HEK293 (cell line): Measurements from ENCODE around the gene FLNC.

Experiments
- CTCF ChIA-PET: fragments of 350-600 bp; formaldehyde crosslinking; extraction: SDS; loops from one replicate; lab custom pipeline; 2021; ENCODE audit warnings: antibody characterized with exemption; lab: Yijun Ruan, JAX
- POLR2A ChIA-PET: fragments of 300-600 bp; formaldehyde crosslinking; extraction: SDS; loops from one replicate; lab custom pipeline; 2020; ENCODE audit warnings: antibody characterized with exemption, inconsistent platforms; lab: Yijun Ruan, JAX
- H3K27ac ChIP-seq: fragments of 200-500 bp; sonication (Bioruptor generic); 2 replicates; pipeline ENCODE4 v1.5.1; 2014; ENCODE audit warnings: low read depth, low read length, control low read depth, inconsistent platforms; ENCODE audit errors: extremely low read depth
- H3K36me3 ChIP-seq, 2 experiments: fragments of 200-500 bp in 1 of 2; sonication (Bioruptor generic) in 1 of 2; 1 replicate in 1 of 2; 2 replicates in 1 of 2; pipeline ENCODE4 v1.5.1; 2014 to 2017; ENCODE audit warnings: inconsistent platforms in 2 of 2, low read length in 2 of 2; ENCODE audit not compliant: control insufficient read depth in 2 of 2, insufficient read depth in 1 of 2
- H3K4me1 ChIP-seq: fragments of 200-500 bp; sonication (Bioruptor generic); 2 replicates; pipeline ENCODE4 v1.5.1; 2014; ENCODE audit warnings: mild to moderate bottlenecking, low read length, inconsistent platforms; ENCODE audit not compliant: control insufficient read depth, insufficient read depth
- H3K4me3 ChIP-seq: 2 replicates; pipeline ENCODE4 v1.5.1; 2011; ENCODE audit warnings: low read depth, mild to moderate bottlenecking, control low read depth, low read length, moderate library complexity
- H3K9me3 ChIP-seq: fragments of 200-500 bp; sonication (Bioruptor generic); 2 replicates; pipeline ENCODE4 v1.5.1; 2014; ENCODE audit warnings: low read depth, low read length, inconsistent platforms; ENCODE audit not compliant: control insufficient read depth, insufficient read depth
- GLIS1 ChIP-seq: fragments of 450-650 bp; formaldehyde crosslinking; IDR thresholded peaks from 2 replicates; pipeline ENCODE4 v1.5.1; 2016; ENCODE audit warnings: missing biosample characterization, missing genetic modification characterization
- GLIS2 ChIP-seq: fragments of 450-650 bp; formaldehyde crosslinking; IDR thresholded peaks from 2 replicates; pipeline ENCODE4 v1.5.1; 2016; ENCODE audit warnings: missing biosample characterization, missing genetic modification characterization
- HOXA7 ChIP-seq: sonication (generic); formaldehyde crosslinking; IDR thresholded peaks from 2 replicates; pipeline ENCODE4 v1.8.1; 2022; ENCODE audit warnings: missing genetic modification reagents, borderline replicate concordance
- HOXD13 ChIP-seq: sonication (generic); formaldehyde crosslinking; IDR thresholded peaks from 2 replicates; pipeline ENCODE4 v1.8.0; 2022; ENCODE audit warnings: missing genetic modification reagents, borderline replicate concordance
- KLF10 ChIP-seq: fragments of 450-650 bp; IDR thresholded peaks from 2 replicates; pipeline ENCODE4 v1.5.1; 2018; ENCODE audit warnings: missing biosample characterization, mild to moderate bottlenecking, missing genetic modification characterization
- ZBTB1 ChIP-seq: fragments of 450-650 bp; formaldehyde crosslinking; IDR thresholded peaks from 2 replicates; pipeline ENCODE4 v1.5.1; 2016; ENCODE audit warnings: missing biosample characterization, missing genetic modification characterization
- ZNF132 ChIP-seq: fragments of 450-650 bp; formaldehyde crosslinking; IDR thresholded peaks from 2 replicates; pipeline ENCODE4 v1.5.1; 2017; ENCODE audit warnings: missing biosample characterization, missing genetic modification characterization, borderline replicate concordance
- ZNF133 ChIP-seq: fragments of 450-650 bp; formaldehyde crosslinking; IDR thresholded peaks from 2 replicates; pipeline ENCODE4 v1.5.1; 2016; ENCODE audit warnings: missing biosample characterization, missing genetic modification characterization
- ZNF146 ChIP-seq: fragments of 450-650 bp; formaldehyde crosslinking; IDR thresholded peaks from 2 replicates; pipeline ENCODE4 v1.5.1; 2016; ENCODE audit warnings: missing biosample characterization, missing genetic modification characterization
- ZNF169 ChIP-seq: fragments of 450-650 bp; formaldehyde crosslinking; IDR thresholded peaks from 2 replicates; pipeline ENCODE4 v1.5.1; 2016; ENCODE audit warnings: missing biosample characterization, missing genetic modification characterization
- ZNF221 ChIP-seq: fragments of 450-650 bp; formaldehyde crosslinking; IDR thresholded peaks from 2 replicates; pipeline ENCODE4 v1.5.1; 2017; ENCODE audit warnings: missing biosample characterization, missing genetic modification characterization, borderline replicate concordance
- ZNF292 ChIP-seq: fragments of 450-650 bp; formaldehyde crosslinking; IDR thresholded peaks from 2 replicates; pipeline ENCODE4 v1.5.1; 2016; ENCODE audit warnings: low read depth, missing biosample characterization, missing genetic modification characterization, borderline replicate concordance
- ZNF335 ChIP-seq: fragments of 450-650 bp; formaldehyde crosslinking; conservative IDR thresholded peaks from 2 replicates; pipeline ENCODE4 v1.5.1; 2016; ENCODE audit warnings: missing biosample characterization, missing genetic modification characterization
- ZNF394 ChIP-seq: fragments of 450-650 bp; formaldehyde crosslinking; IDR thresholded peaks from 2 replicates; pipeline ENCODE4 v1.5.1; 2016; ENCODE audit warnings: missing biosample characterization, missing genetic modification characterization, mild to moderate bottlenecking, moderate library complexity, borderline replicate concordance
- ZNF433 ChIP-seq: fragments of 450-650 bp; formaldehyde crosslinking; IDR thresholded peaks from 2 replicates; pipeline ENCODE4 v1.5.1; 2016; ENCODE audit warnings: missing biosample characterization, missing genetic modification characterization, low read depth
- ZNF48 ChIP-seq: fragments of 450-650 bp; formaldehyde crosslinking; IDR thresholded peaks from 2 replicates; pipeline ENCODE4 v1.5.1; 2016; ENCODE audit warnings: missing biosample characterization, missing genetic modification characterization
- ZNF501 ChIP-seq: fragments of 450-650 bp; formaldehyde crosslinking; IDR thresholded peaks from 2 replicates; pipeline ENCODE4 v1.5.1; 2016; ENCODE audit warnings: missing biosample characterization, missing genetic modification characterization
- ZNF555 ChIP-seq: fragments of 450-650 bp; formaldehyde crosslinking; conservative IDR thresholded peaks from 2 replicates; pipeline ENCODE4 v1.5.1; 2017; ENCODE audit warnings: missing biosample characterization, mild to moderate bottlenecking, missing genetic modification characterization, inconsistent platforms
- ZNF621 ChIP-seq: fragments of 450-650 bp; formaldehyde crosslinking; IDR thresholded peaks from 2 replicates; pipeline ENCODE4 v1.5.1; 2017; ENCODE audit warnings: missing biosample characterization, missing genetic modification characterization
- ZNF626 ChIP-seq: fragments of 450-650 bp; sonication (Bioruptor Pico); formaldehyde crosslinking; IDR thresholded peaks from 2 replicates; pipeline ENCODE4 v1.5.1; 2018; ENCODE audit warnings: missing biosample characterization, missing genetic modification characterization, inconsistent platforms
- ZNF629 ChIP-seq: fragments of 450-650 bp; formaldehyde crosslinking; IDR thresholded peaks from 2 replicates; pipeline ENCODE4 v1.5.1; 2017; ENCODE audit warnings: missing biosample characterization, missing genetic modification characterization
- ZNF768 ChIP-seq: fragments of 450-650 bp; formaldehyde crosslinking; IDR thresholded peaks from 2 replicates; pipeline ENCODE4 v1.5.1; 2018; ENCODE audit warnings: missing biosample characterization, mild to moderate bottlenecking, missing genetic modification characterization
- ZSCAN16 ChIP-seq: fragments of 450-650 bp; formaldehyde crosslinking; IDR thresholded peaks from 2 replicates; pipeline ENCODE4 v1.5.1; 2016; ENCODE audit warnings: missing biosample characterization, missing genetic modification characterization
- ZSCAN30 ChIP-seq: fragments of 450-650 bp; IDR thresholded peaks from 2 replicates; pipeline ENCODE4 v1.5.1; 2018; ENCODE audit warnings: missing biosample characterization, mild to moderate bottlenecking, missing genetic modification characterization, moderate library complexity
- ZXDB ChIP-seq: fragments of 450-650 bp; formaldehyde crosslinking; IDR thresholded peaks from 2 replicates; pipeline ENCODE4 v1.5.1; 2016; ENCODE audit warnings: missing biosample characterization, missing genetic modification characterization
- TF ChIP-seq, protein P1 (sequence below): fragments of 450-650 bp; formaldehyde crosslinking; IDR thresholded peaks from 2 replicates; pipeline ENCODE4 v1.5.1; 2016; ENCODE audit warnings: missing biosample characterization, missing genetic modification characterization, low read depth
- TF ChIP-seq, protein P2 (sequence below): fragments of 450-650 bp; formaldehyde crosslinking; IDR thresholded peaks from 2 replicates; pipeline ENCODE4 v1.5.1; 2016; ENCODE audit warnings: missing biosample characterization, missing genetic modification characterization
- TF ChIP-seq, protein P3 (sequence below): fragments of 450-650 bp; formaldehyde crosslinking; IDR thresholded peaks from 2 replicates; pipeline ENCODE4 v1.5.1; 2016; ENCODE audit warnings: missing biosample characterization, missing genetic modification characterization
- TF ChIP-seq, protein P4 (sequence below): fragments of 450-650 bp; formaldehyde crosslinking; IDR thresholded peaks from 2 replicates; pipeline ENCODE4 v1.5.1; 2017; ENCODE audit warnings: missing biosample characterization, missing genetic modification characterization

FLNC gene

DNA sequence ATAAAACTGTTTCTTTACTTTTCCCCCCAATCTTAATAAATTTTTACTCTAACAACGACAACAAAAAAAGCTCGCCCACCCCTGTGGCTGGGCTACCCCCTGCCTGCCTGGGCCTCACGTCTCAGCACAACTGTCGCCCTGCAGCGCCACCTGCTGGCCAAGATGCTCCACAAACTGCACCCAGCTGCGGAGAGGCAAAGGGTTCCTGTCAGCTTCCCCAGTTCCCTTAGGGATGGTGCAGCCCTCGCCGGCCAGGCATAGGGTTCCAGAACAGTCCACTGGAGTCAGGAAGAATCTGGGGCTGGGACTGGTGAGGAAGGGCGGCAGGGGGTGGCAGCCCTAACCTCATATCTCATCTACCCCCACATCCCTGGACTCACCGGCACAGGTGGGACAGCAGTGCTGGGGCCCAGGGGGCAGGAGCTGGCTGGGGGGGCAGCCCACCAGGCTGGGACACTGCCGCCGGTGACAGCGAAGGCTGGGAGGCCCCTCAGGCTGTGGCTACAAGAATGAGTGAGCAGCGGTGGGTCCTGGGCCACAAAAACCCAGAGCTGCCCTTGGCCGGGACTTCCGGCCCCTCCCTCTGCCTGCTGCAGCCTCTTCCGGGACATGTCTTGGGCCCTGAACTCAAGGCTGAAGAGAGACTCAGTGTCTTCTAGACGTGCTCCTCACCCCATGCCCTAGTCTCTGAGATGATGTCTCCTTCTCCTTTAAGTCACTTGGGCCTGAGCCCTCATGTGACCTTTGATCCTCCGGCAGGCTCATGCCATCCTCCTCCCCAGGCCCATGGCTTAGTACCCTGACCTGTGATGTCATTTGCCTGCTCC lies 53.6 kb downstream of the FLNC start (continued):
- TF ChIP-seq ZNF768 (tag by site-specific recombination): no peak
- TF ChIP-seq ZNF48: no peak
- TF ChIP-seq ZNF146 (tag by site-specific recombination): no peak
- no peak for TF ChIP-seq ZNF555 (tag by site-specific recombination)
- TF ChIP-seq HOXD13: no peak
- no peak for TF ChIP-seq ZBTB1 (tag by site-specific recombination)
- peak; percentile 84 for TF ChIP-seq GLIS1 (tag by site-specific recombination)
- no peak for TF ChIP-seq ZNF621
- 0 out of 2 replicates have a peak, but pooled peaks have one; percentile 28 for TF ChIP-seq ZNF501 (tag by site-specific recombination)
- 0 out of 2 replicates have a peak, but pooled peaks have one; percentile 27 for TF ChIP-seq ZXDB (tag by site-specific recombination)
- TF ChIP-seq ZNF629 (tag by site-specific recombination): no peak
- peak; percentile 64 for TF ChIP-seq ZSCAN30 (tag by site-specific recombination)
- TF ChIP-seq, protein P1, sequence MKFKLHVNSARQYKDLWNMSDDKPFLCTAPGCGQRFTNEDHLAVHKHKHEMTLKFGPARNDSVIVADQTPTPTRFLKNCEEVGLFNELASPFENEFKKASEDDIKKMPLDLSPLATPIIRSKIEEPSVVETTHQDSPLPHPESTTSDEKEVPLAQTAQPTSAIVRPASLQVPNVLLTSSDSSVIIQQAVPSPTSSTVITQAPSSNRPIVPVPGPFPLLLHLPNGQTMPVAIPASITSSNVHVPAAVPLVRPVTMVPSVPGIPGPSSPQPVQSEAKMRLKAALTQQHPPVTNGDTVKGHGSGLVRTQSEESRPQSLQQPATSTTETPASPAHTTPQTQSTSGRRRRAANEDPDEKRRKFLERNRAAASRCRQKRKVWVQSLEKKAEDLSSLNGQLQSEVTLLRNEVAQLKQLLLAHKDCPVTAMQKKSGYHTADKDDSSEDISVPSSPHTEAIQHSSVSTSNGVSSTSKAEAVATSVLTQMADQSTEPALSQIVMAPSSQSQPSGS (tag by site-specific recombination): no peak
- no peak for TF ChIP-seq ZNF292 (tag by site-specific recombination)
- TF ChIP-seq ZNF626 (tag by site-specific recombination): no peak
- no peak for TF ChIP-seq ZNF133 (tag by site-specific recombination)
- no peak for TF ChIP-seq ZSCAN16
- no peak for TF ChIP-seq HOXA7 (CRISPR knock-in tag)

DNA sequence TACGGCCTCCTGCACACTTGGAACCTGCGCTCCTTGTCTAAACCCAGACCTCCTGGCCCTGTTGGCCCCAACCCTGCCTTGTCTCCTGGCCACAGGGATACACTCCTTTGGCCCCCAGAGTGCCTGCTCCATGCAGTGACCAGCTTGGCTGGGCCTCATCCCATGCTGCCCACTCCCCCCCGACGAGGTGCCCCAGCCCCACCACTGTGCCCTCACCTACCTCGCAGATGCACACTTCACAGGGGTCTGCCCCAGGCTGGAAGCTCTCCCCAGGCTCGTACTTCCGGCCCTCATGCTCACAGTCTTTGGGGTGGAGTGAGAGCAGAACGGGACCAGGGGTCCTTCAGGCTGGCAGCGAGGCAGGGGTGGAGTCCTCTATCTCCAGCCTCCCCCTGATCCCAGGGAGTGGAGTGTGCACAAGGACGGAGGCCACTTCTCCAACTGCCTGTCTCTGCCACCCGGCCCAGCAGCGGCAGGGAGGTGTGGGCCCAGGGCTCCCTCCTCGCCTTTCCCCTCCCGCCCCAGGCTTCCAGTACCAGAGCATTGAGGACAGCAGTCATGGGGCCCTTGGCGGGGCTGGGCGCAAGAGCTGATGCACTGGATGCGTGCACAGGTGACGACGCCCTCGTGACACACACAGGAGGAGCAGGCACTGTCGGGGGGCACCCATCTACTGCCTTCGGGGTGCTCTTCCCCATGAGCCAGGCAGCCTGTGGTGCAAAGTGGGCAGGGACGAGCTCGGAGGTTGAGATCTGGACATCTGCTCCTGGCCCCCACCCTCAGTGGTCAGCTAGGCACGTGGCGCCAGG lies 54.6 kb downstream of the FLNC start:
- Histone ChIP-seq H3K27ac (no peak overlapping the region), H3K4me3 (no peak overlapping the region), H3K9me3 (no peaks in the 10 kb centered on the region), H3K4me1 (no peaks in the 10 kb centered on the region), H3K36me3 (no peaks in the 10 kb centered on the region)
- CTCF ChIA-PET: interaction anchor here (0.6 to 7.0 kb wide), 15 partner anchors 12 to 457 kb away, joined by 3 to 85 read pairs (median 3); no protein-coding TSS in a partner anchor
- POLR2A ChIA-PET: no interaction called here
- TF ChIP-seq ZNF221 (tag by site-specific recombination) (no peak), ZNF394 (tag by site-specific recombination) (no peak), ZNF335 (0 out of 2 replicates have a peak, but pooled peaks have one; percentile 35), ZNF169 (no peak), ZNF132 (tag by site-specific recombination) (no peak), KLF10 (tag by site-specific recombination) (no peak), ZNF433 (no peak), GLIS2 (peak; percentile 25; the same call in 1 of the 2 replicates)
- TF ChIP-seq, protein P2, sequence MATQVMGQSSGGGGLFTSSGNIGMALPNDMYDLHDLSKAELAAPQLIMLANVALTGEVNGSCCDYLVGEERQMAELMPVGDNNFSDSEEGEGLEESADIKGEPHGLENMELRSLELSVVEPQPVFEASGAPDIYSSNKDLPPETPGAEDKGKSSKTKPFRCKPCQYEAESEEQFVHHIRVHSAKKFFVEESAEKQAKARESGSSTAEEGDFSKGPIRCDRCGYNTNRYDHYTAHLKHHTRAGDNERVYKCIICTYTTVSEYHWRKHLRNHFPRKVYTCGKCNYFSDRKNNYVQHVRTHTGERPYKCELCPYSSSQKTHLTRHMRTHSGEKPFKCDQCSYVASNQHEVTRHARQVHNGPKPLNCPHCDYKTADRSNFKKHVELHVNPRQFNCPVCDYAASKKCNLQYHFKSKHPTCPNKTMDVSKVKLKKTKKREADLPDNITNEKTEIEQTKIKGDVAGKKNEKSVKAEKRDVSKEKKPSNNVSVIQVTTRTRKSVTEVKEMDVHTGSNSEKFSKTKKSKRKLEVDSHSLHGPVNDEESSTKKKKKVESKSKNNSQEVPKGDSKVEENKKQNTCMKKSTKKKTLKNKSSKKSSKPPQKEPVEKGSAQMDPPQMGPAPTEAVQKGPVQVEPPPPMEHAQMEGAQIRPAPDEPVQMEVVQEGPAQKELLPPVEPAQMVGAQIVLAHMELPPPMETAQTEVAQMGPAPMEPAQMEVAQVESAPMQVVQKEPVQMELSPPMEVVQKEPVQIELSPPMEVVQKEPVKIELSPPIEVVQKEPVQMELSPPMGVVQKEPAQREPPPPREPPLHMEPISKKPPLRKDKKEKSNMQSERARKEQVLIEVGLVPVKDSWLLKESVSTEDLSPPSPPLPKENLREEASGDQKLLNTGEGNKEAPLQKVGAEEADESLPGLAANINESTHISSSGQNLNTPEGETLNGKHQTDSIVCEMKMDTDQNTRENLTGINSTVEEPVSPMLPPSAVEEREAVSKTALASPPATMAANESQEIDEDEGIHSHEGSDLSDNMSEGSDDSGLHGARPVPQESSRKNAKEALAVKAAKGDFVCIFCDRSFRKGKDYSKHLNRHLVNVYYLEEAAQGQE (tag by site-specific recombination): peak; percentile 64
- TF ChIP-seq, protein P3, sequence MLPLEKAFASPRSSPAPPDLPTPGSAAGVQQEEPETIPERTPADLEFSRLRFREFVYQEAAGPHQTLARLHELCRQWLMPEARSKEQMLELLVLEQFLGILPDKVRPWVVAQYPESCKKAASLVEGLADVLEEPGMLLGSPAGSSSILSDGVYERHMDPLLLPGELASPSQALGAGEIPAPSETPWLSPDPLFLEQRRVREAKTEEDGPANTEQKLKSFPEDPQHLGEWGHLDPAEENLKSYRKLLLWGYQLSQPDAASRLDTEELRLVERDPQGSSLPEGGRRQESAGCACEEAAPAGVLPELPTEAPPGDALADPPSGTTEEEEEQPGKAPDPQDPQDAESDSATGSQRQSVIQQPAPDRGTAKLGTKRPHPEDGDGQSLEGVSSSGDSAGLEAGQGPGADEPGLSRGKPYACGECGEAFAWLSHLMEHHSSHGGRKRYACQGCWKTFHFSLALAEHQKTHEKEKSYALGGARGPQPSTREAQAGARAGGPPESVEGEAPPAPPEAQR: no peak
- TF ChIP-seq, protein P4, sequence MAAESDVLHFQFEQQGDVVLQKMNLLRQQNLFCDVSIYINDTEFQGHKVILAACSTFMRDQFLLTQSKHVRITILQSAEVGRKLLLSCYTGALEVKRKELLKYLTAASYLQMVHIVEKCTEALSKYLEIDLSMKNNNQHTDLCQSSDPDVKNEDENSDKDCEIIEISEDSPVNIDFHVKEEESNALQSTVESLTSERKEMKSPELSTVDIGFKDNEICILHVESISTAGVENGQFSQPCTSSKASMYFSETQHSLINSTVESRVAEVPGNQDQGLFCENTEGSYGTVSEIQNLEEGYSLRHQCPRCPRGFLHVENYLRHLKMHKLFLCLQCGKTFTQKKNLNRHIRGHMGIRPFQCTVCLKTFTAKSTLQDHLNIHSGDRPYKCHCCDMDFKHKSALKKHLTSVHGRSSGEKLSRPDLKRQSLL (tag by site-specific recombination): no peak
